ENCODE results near the gene TRIM44.

GRCh38 chr11:35725885-35726284 is 63.3 kb downstream of the TRIM44 start:
- TF ChIP-seq CTCF (conservative IDR thresholded peaks at IDR 0.05; ENCODE audit: low read length), result no peak
- TF ChIP-seq EZH2phosphoT487 (IDR thresholded peaks at IDR 0.05; ENCODE audit: borderline replicate concordance), result no peak

All from Loucy (cell line).